Suppressor macrophage treated with lipopolysaccharide for 1 hour (primary cell): ENCODE data around the gene ING2.
"Not testable (repeated sequence)": the region's sequence is repeated elsewhere in the genome, so short reads cannot be mapped to it uniquely, and the experiment has no call there.

ENCODE experiments used
- DNase-seq, 3 donors: peaks; one replicate each; pipeline ENCODE4 v3.0.0-alpha.2; 2020 to 2022

ING2 gene

DNA sequence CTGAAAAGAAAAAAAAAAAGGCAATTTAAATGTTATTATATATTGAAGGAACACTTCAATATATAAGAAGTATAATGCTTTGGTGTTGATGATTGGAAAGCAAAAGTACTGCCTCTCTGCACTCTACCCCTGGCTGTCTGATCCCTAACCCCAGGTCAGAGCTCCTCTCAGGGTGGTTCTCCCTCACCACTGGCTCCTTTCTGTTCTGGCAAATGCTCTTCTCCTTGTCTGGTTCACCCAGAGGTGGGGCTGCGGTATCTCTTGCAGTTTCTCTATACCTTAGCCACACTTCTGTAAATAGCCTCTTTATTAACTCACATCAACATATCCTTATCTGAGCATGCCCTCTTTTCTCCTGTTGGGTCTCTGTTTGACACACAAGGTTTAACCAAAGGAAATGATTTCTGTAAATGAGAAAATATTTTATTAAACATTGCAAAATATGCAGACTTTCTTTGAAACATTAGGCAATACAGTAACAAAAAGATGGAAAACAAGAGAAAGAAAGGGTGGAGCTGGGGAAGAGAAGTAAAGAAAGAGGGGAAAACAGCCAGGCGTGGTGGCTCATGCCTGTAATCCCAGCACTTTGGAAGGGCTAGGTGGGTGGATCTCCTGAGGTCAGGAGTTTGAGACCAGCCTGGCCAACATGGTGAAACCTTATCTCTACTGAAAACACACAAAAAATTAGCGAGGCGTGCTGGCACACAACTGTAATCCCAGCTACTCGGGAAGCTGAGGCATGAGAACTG, 45.7 kb downstream of the ING2 start:
- no peak for DNase-seq

DNA sequence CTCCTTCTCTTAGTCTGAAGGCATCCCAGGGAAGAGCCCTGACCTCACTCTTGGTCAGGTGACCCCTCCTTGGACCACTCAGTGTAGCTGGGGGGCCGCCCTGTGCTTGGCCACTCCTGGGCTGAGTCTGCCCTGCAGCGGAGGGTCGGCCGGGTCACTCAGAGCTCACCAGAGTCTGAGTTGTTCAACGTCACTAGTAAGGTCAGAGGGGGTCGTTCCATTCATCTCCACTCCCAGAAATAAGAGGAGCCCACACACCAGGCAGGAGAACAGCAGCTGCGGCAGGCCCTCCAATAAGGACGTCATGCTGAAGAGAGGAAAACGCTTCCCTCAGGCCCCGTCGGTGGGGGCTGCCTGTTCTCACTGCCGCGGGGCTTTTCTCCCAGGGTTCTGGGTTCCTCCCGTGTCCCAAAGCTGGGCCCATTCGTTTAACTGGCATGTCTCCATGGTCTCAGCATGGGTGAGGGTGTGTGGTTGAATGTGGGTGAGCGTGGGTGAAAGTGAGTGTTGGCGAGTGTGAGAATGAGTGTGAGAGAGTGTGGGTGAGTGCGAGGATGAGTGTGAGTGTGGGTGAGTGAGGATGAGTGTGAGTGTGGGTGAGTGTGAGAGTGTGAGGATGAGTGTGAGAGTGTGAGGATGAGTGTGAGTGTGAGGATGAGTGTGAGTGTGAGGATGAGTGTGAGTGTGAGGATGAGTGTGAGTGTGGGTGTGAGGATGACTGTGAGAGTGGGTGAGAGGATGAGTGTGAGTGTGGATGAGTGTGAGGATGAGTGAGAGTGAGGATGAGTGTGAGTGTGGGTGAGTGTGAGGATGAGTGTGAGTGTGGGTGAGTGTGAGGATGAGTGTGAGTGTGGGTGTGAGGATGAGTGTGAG, 47.7 kb downstream of the ING2 start:
- no peak for DNase-seq

DNA sequence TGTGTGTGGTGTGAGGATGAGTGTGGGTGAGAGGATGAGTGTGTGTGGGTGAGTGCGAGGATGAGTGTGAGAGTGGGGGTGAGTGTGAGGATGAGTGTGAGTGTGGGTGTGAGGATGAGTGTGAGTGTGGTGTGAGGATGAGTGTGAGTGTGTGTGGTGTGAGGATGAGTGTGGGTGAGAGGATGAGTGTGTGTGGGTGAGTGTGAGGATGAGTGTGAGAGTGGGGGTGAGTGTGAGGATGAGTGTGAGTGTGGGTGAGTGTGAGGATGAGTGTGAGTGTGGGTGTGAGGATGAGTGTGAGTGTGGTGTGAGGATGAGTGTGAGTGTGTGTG, 48.3 kb downstream of the ING2 start:
- DNase-seq: not testable (repeated sequence)

DNA sequence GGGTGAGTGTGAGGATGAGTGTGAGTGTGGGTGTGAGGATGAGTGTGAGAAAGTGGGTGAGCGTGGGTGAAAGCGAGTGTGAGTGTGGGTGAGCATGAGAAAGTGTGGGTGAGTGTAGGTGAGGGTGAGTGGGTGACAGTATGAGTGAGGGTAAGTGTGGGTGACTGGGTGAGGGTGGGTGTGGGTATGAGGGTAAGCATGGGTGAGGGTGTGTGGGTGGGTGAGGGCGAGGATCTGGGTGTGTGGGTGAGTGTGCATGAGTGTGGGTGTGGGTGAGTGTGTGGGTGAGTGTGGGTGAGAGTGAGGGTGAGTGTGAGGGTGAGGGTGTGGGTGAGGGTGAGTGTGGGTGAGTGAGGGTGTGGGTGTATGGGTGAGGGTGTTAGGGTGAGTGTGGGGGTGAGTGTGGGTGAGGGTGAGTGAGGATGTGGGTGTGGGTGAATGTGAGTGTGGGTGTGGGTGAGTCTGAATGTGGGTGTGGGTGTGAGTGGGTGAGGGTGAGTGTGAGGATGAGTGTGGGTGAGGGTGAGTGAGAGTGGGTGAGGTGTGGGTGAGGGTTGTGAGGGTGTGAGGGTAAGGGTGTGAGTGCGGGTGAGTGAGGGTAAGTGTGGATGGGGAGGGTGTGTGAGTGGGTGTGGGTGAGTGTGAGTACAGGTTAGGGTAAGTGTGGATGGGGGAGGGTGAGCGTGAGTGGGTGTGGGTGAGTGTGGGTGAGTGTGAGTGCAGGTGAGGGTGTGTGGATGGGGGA, 48.9 kb downstream of the ING2 start:
- no peak for DNase-seq

DNA sequence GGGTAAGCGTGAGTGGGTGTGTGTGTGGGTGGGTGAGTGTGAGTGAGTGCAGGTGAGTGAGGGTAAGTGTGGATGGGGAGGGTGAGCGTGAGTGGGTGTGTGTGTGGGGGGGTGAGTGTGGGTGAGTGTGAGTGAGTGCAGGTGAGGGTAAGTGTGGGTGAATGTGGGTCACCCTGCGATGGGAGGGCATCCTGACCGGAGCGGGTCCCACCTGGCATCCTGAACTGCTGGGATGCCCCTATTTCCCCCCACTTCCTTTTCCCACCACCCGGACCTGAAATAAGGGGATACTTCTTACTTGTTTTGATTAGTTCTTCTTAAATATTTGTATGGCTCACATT, 49.5 kb downstream of the ING2 start:
- DNase-seq: no peak

DNA sequence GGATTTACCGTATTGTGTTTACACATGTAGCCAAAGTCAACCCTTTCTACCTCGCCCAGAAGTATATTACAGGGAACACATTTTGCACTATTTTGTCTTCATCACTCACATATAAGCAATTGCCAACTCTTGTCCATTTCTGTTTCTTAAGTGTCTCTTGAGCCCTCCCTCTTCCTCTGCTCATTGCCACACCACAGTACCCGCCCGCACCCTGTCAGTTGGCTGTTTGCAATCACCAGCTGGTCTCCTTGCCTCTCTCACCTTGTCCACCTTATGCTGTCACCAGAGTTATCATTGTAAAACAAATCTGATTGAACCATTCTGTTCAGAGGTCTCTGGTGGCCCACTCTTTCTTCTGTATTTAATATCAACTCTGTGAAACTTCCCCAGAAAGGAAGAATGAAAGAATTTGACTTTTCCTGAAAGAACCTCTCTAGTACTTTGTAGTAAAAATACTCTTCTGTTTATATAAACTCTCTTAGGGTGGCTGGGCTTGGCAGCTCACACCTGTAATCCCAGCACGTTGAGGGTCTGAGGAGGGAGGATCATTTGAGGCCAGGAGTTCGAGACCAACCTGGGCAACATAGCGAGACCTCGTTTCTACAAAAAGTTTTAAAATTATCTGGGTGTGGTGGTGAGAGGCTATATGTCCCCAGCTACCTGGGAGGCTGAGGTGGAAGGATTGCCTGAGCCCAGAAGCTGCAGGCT, 50.2 kb downstream of the ING2 start:
- no peak for DNase-seq

DNA sequence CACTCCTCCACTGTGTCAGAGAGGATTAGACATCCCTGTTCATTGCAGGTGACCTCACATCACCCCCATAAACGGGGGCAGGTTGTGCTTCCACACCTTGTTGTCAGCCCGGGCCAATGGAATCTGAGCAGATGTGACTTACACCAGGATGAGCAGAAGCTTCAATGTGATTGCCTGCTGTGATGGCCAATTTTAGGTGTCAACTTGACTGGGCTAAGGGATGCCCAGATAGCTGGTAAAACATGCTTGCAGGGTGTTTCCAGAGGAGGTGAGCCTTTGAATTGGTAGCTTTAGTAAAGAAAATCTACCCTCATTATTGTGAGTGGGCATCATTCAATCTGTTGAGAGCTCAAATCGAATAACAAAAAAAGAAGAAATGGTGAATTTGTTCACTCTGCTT, 52.1 kb downstream of the ING2 start:
- no peak for DNase-seq

DNA sequence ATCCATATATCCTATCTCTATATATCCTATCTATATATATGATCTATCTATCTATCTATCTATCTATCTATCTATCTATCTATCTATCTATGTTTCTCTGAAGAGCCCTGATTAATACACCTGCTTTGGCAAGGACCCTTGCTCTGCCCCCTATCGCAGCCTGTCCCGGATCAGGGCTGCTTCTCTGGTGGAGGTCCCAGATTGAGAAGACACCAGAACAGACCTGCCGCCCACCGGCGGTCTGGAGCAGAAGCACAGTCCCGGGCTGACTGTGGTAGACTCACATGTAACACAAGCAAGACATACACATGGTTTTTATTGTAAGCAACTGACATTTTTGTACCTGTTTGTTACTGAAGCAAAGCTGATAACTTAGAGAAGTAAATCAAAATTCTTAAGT, 52.8 kb downstream of the ING2 start:
- DNase-seq: no peak

DNA sequence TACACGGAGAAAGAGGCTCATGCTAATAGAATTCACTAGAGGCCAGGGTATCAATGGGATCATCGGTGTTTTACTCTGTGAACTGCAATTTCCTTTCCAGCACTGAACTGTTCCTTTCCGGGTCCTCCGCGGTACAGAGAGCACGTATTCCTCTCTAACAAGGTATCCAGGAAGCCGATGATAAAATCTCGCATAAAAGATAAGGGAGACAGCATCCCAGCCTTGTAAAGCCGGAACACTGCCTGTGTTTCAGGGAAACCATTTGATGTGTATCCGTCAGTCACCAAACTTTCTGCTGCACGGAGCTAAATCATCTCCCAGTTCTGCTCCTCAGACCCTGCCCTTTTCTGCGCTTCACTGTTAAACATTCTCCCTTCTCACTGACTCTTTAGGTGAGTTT, 54.0 kb downstream of the ING2 start:
- no peak for DNase-seq

DNA sequence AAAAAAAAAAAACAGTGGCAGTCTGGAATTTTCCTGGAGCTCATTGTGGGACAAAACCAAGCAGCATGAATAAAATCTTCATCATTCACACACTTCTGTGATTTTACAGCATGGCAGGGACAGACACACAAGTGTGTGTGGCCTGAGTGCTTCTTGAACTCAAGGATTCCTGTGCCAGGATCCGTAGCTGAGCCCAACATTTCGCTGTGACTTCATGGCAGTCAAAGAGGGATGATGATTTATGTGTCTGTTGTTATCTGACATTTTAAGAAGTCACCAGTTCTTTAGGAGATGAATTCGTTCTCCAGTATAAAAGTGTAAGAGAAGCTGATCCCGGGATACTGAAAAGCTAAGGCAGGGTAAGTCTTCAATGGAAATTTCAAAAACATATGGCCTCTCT, 57.0 kb downstream of the ING2 start:
- DNase-seq: no peak
